Measurements from ENCODE around the gene AVEN. TPM values are rescaled to one million over a fixed set of nuclear protein-coding genes. Genes with fewer than 3 reads are reported as not detected.

AVEN gene
- total and polyA plus RNA-seq, 2 donors (not counting 3 experiments of a cell fraction or from before 2014, with no cell fraction given) = 7.7 to 23.3 TPM

DNA sequence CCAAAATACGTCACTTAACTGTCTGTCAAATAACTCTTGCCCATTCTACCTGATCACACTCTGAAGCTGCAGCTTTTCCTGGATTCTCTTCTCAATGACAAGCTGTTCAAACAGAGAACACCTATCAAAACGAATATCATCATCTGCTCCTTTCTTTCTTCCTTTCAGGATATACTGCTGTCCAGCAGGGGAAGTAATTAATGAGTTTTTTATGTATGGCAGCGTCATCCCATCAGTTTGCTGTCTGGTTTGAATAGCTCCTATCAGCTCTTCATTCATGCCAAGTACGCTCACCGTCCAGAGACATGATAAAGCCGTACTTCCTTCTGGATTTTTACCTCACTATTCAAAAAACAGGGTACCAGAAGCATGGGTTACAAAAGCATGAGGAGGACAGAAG lies 70.8 kb downstream of the AVEN start, which contains the start of gene CHRM5:
TSS of gene CHRM5 (plus strand) at position 274 of the 400 bp plus-strand sequence. CDS start 94,221 bp downstream, outside the sequence.
- peaks cover 3% of the 10 kb centered on the region for H3K4me1 ChIP-seq (ENCODE audit: control insufficient read depth, extremely low read depth, insufficient read depth, low read length)
- H3K9me1 ChIP-seq (replicated peaks; ENCODE audit: control insufficient read depth, extremely low read depth, insufficient read depth, low read length) = no peaks in the 10 kb centered on the region
- H3K9me3 ChIP-seq (replicated peaks; ENCODE audit: control insufficient read depth, insufficient read depth, low read length) = no peaks in the 10 kb centered on the region
- H4K20me1 ChIP-seq (replicated peaks; ENCODE audit: control insufficient read depth, extremely low read depth, insufficient read depth, low read length) = no peaks in the 10 kb centered on the region
- POLR2A ChIA-PET = no interaction called here
- TF ChIP-seq JUN (IDR thresholded peaks at IDR 0.05; ENCODE audit: borderline replicate concordance, insufficient read depth, insufficient read length, low read depth) (no peak), POLR2AphosphoS5 (IDR thresholded peaks at IDR 0.05; ENCODE audit: insufficient read depth, low read depth, low read length) (no peak), GATA2 (IDR thresholded peaks at IDR 0.05; ENCODE audit: insufficient read depth, insufficient read length, low read depth, low read length) (no peak), EZH2 (IDR thresholded peaks at IDR 0.05; ENCODE audit: borderline replicate concordance, low read depth, low read length, severe bottlenecking) (no peak), FOS (IDR thresholded peaks at IDR 0.05; ENCODE audit: borderline replicate concordance, insufficient read depth, low read length) (no peak), MYC (IDR thresholded peaks at IDR 0.05; ENCODE audit: low read depth, low read length) (no peak), POLR2A (IDR thresholded peaks at IDR 0.05; ENCODE audit: low read depth, low read length) (no peak)
- TF ChIP-seq, protein P1, sequence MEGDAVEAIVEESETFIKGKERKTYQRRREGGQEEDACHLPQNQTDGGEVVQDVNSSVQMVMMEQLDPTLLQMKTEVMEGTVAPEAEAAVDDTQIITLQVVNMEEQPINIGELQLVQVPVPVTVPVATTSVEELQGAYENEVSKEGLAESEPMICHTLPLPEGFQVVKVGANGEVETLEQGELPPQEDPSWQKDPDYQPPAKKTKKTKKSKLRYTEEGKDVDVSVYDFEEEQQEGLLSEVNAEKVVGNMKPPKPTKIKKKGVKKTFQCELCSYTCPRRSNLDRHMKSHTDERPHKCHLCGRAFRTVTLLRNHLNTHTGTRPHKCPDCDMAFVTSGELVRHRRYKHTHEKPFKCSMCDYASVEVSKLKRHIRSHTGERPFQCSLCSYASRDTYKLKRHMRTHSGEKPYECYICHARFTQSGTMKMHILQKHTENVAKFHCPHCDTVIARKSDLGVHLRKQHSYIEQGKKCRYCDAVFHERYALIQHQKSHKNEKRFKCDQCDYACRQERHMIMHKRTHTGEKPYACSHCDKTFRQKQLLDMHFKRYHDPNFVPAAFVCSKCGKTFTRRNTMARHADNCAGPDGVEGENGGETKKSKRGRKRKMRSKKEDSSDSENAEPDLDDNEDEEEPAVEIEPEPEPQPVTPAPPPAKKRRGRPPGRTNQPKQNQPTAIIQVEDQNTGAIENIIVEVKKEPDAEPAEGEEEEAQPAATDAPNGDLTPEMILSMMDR (IDR thresholded peaks at IDR 0.05; ENCODE audit: extremely low read depth in 1 of 2, insufficient read depth in 1 of 2, low read depth in 1 of 2, low read length in 2 of 2) = no peak
- TF ChIP-seq, protein P2, sequence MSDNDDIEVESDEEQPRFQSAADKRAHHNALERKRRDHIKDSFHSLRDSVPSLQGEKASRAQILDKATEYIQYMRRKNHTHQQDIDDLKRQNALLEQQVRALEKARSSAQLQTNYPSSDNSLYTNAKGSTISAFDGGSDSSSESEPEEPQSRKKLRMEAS (IDR thresholded peaks at IDR 0.05; ENCODE audit: insufficient read depth, insufficient read length) = no peak
- H3K4me3 ChIP-seq (replicated peaks in 1 of 3; ENCODE audit: insufficient read depth in 1 of 3, low read depth in 1 of 3, low read length in 3 of 3) = no peak within 1 kb of the TSS
- CTCF ChIA-PET = interaction anchor here (0.9 to 1.7 kb wide), 4 partner anchors 10 to 267 kb away, joined by 3 to 4 read pairs (median 3); no protein-coding TSS in a partner anchor
- no peak within 1 kb of the TSS for H3K27ac ChIP-seq (ENCODE audit: insufficient read depth, low read depth, low read length)
- dilution Hi-C loops (cut with MboI; ENCODE audit: extremely low pct_ligation_motif_present, low sequenced_read_pairs) (no loop called here), intact Hi-C loops (cut with micrococcal nuclease) (loop anchor here (10.0 kb wide), 2 partner anchors 203 to 733 kb away; no protein-coding TSS in a partner anchor)
- no peak for FAIRE-seq
- H3K79me2 ChIP-seq (ENCODE audit: control insufficient read depth, insufficient read depth, low read length) = no peaks in the 10 kb centered on the region
- H3K36me3 ChIP-seq (ENCODE audit: control insufficient read depth in 2 of 2, extremely low read depth in 1 of 2, insufficient read depth in 2 of 2, low read length in 2 of 2) = no peaks in the 10 kb centered on the region
- no peak within 1 kb of the TSS for H3K4me2 ChIP-seq (ENCODE audit: insufficient read depth, low read length)
- no peaks in the 10 kb centered on the region for H3K27me3 ChIP-seq (ENCODE audit: control insufficient read depth in 2 of 2, insufficient read depth in 2 of 2, low read length in 2 of 2)
- no peak within 1 kb of the TSS for H2AFZ ChIP-seq (ENCODE audit: low read depth, low read length)
- no TSS peak for BruUV-seq (replicated peaks)
- peak; percentile 6 for DNase-seq (ENCODE audit: low read depth, low spot score)
- H3K9ac ChIP-seq (replicated peaks; ENCODE audit: extremely low read depth, insufficient read depth, low read length) = no peak within 1 kb of the TSS

Measured in endothelial cell of umbilical vein (primary cell).